Gastrocnemius medialis (tissue), 4 donors: ENCODE data around the gene SCP2. TPM values are rescaled to one million over a fixed set of nuclear protein-coding genes. Genes with fewer than 3 reads are reported as not detected.

Source experiments
- ATAC-seq, 2 donors: fragments of 150-250 bp; one replicate each; pipeline ENCODE4 v1.9.1; 2016
- DNase-seq, 2 donors: peaks; one replicate each; pipeline ENCODE4 v3.0.0-alpha.2; 2019
- H3K27ac ChIP-seq, 4 donors: fragments of 200-600 bp; sonication (generic); 1 replicate in 1 of 4; 2 replicates in 3 of 4; pipeline ENCODE4 v1.5.1; 2016 to 2018; ENCODE audit warnings: mild to moderate bottlenecking in 2 of 4, moderate library complexity in 1 of 4
- H3K27me3 ChIP-seq, 3 donors: fragments of 200-600 bp; sonication (generic) in 2 of 3; 1 replicate in 1 of 3; 2 replicates in 2 of 3; pipeline versions ENCODE4 v1.5.1 to v1.6.0; 2016 to 2019; ENCODE audit warnings: mild to moderate bottlenecking in 1 of 3, moderate library complexity in 1 of 3
- H3K36me3 ChIP-seq, 2 donors: fragments of 200-600 bp; sonication (generic) in 1 of 2; one replicate each; pipeline ENCODE4 v1.5.1; 2017 to 2018
- H3K4me1 ChIP-seq, 2 donors: fragments of 200-600 bp; sonication (generic) in 1 of 2; one replicate each; pipeline ENCODE4 v1.5.1; 2016 to 2017; ENCODE audit warnings: mild to moderate bottlenecking in 2 of 2
- H3K4me3 ChIP-seq, 4 donors: fragments of 200-600 bp; sonication (generic) in 3 of 4; 1 replicate in 1 of 4; 2 replicates in 3 of 4; pipeline ENCODE4 v1.5.1; 2016 to 2019; ENCODE audit warnings: mild to moderate bottlenecking in 2 of 4
- H3K9me3 ChIP-seq, 3 donors: fragments of 200-600 bp; sonication (generic) in 2 of 3; 1 replicate in 1 of 3; 2 replicates in 2 of 3; pipeline ENCODE4 v1.5.1; 2016 to 2019
- CTCF ChIP-seq, 5 experiments: fragments of 450-650 bp in 3 of 5; fragments of 200-600 bp in 2 of 5; sonication (generic) in 2 of 5; IDR thresholded peaks in 4 of 5; conservative IDR thresholded peaks in 1 of 5; 1 replicate in 4 of 5; 2 replicates in 1 of 5; pipeline ENCODE4 v1.5.1; 2016 to 2019; ENCODE audit warnings: antibody characterized with exemption in 5 of 5, mild to moderate bottlenecking in 3 of 5, moderate library complexity in 3 of 5
- POLR2A ChIP-seq, 2 donors: fragments of 450-650 bp; IDR thresholded peaks; one replicate each; pipeline ENCODE4 v1.6.1; 2017; ENCODE audit warnings: antibody characterized with exemption in 2 of 2, mild to moderate bottlenecking in 2 of 2, moderate library complexity in 2 of 2
- in situ Hi-C, 4 donors: fragments of 200-750 bp; cut with MboI; loops; one replicate each; pipeline versions ENCODE4 v1.15.0 to v1.8.0; 2017; ENCODE audit warnings: low sequenced_read_pairs in 4 of 4
- intact Hi-C: fragments of 100-400 bp; cut with DNase I; formaldehyde crosslinking; loops from one replicate; pipeline ENCODE4 v1.15.1; 2023; ENCODE audit warnings: low total_unique reads
- total RNA-seq, 4 donors: library from RNA; depleted of rRNA; stranded (reverse); fragments of >200 nt; gene quantifications; one replicate each; pipeline versions ENCODE4 v1.1.0 to v1.2.3, GENCODE V29; 2016

The SCP2 gene
- total RNA-seq, 4 donors from 2014 or later, result 44.6 to 75.4 (median 61.1) TPM

- Histone ChIP-seq H3K27me3 (no peaks in the 10 kb centered on the region), H3K9me3 (no peaks in the 10 kb centered on the region), H3K4me3 (no peak overlapping the region), H3K36me3 (no peaks in the 10 kb centered on the region), H3K27ac (no peak overlapping the region), H3K4me1 (no peaks in the 10 kb centered on the region)
- ATAC-seq, result no peak
- TF ChIP-seq POLR2A (IDR thresholded peaks at IDR 0.05) (no peak), CTCF (IDR thresholded peaks at IDR 0.05 in 4 of 5, conservative IDR thresholded peaks at IDR 0.05 in 1 of 5) (no peak)
- DNase-seq, result no peak
- in situ Hi-C loops, result no loop called here
- intact Hi-C loops, result loop anchor here (2.0 kb wide), 1 partner anchor 63 kb away; no protein-coding TSS in a partner anchor
These were observed 165.0 kb downstream of the SCP2 start for GRCh38 chr1:53091841-53092645.

GRCh38 chr1:53092659-53093450, 165.8 kb downstream of the SCP2 start:
- no peak overlapping the region for H3K27ac ChIP-seq
- no peaks in the 10 kb centered on the region for H3K27me3 ChIP-seq
- no peaks in the 10 kb centered on the region for H3K9me3 ChIP-seq
- DNase-seq (no peak), ATAC-seq (no peak)
- TF ChIP-seq POLR2A (IDR thresholded peaks at IDR 0.05), result no peak
- no peak for TF ChIP-seq CTCF (IDR thresholded peaks at IDR 0.05 in 4 of 5, conservative IDR thresholded peaks at IDR 0.05 in 1 of 5)
- in situ Hi-C loops (no loop called here), intact Hi-C loops (no loop called here)
- H3K4me1 ChIP-seq, result no peaks in the 10 kb centered on the region
- no peaks in the 10 kb centered on the region for H3K36me3 ChIP-seq
- H3K4me3 ChIP-seq, result no peak overlapping the region

GRCh38 chr1:53093451-53093754, 166.3 kb downstream of the SCP2 start:
- intact Hi-C loops, result no loop called here
- Histone ChIP-seq H3K27me3 (no peaks in the 10 kb centered on the region), H3K36me3 (no peaks in the 10 kb centered on the region), H3K9me3 (no peaks in the 10 kb centered on the region), H3K27ac (no peak overlapping the region), H3K4me1 (no peaks in the 10 kb centered on the region), H3K4me3 (no peak overlapping the region)
- TF ChIP-seq CTCF (IDR thresholded peaks at IDR 0.05 in 4 of 5, conservative IDR thresholded peaks at IDR 0.05 in 1 of 5) (no peak), POLR2A (IDR thresholded peaks at IDR 0.05) (no peak)
- in situ Hi-C loops, result no loop called here
- ATAC-seq (no peak), DNase-seq (no peak)

- DNase-seq (no peak), ATAC-seq (no peak)
- in situ Hi-C loops, result no loop called here
- Histone ChIP-seq H3K9me3 (no peaks in the 10 kb centered on the region), H3K36me3 (no peaks in the 10 kb centered on the region), H3K27me3 (no peaks in the 10 kb centered on the region), H3K4me3 (no peak overlapping the region), H3K27ac (no peak overlapping the region), H3K4me1 (no peaks in the 10 kb centered on the region)
- intact Hi-C loops, result no loop called here
- TF ChIP-seq POLR2A (IDR thresholded peaks at IDR 0.05) (no peak), CTCF (IDR thresholded peaks at IDR 0.05 in 4 of 5, conservative IDR thresholded peaks at IDR 0.05 in 1 of 5) (no peak)
These were observed 166.9 kb downstream of the SCP2 start for GRCh38 chr1:53093778-53094532.
